Dermis blood vessel endothelial cell (primary cell): ENCODE results near the gene TSPAN5. TPM values are rescaled to one million over a fixed set of nuclear protein-coding genes. Genes with fewer than 3 reads are reported as not detected.
"Not testable (repeated sequence)": the region's sequence is repeated elsewhere in the genome, so short reads cannot be mapped to it uniquely, and the experiment has no call there.

Experiments used
- DNase-seq: peaks from one replicate; pipeline ENCODE4 v3.0.0; 2010
- total RNA-seq: library from RNA; depleted of rRNA; stranded (reverse); fragments of >200 nt; gene quantifications from 2 replicates; pipeline ENCODE4 v1.2.3, GENCODE V29; 2014

Gene TSPAN5
- total RNA-seq, 1 donor from 2014 or later, result 78.3 TPM

- no peak for DNase-seq
Measured at GRCh38 chr4:98485816-98486345, 172.5 kb downstream of the TSPAN5 start.

- DNase-seq, result peak; percentile 47
Measured at GRCh38 chr4:98484031-98484430, 174.4 kb downstream of the TSPAN5 start.

- peak; percentile 57 for DNase-seq
Measured at GRCh38 chr4:98482847-98483806, 175.3 kb downstream of the TSPAN5 start.

- no peak for DNase-seq
Measured at GRCh38 chr4:98482503-98482846, 175.9 kb downstream of the TSPAN5 start.

- no peak for DNase-seq
Measured at GRCh38 chr4:98481167-98481566, 177.2 kb downstream of the TSPAN5 start.

GRCh38 chr4:98480535-98480934 lies 177.9 kb downstream of the TSPAN5 start:
- no peak for DNase-seq

- not testable (repeated sequence) for DNase-seq
Measured at GRCh38 chr4:98479590-98479989, 178.8 kb downstream of the TSPAN5 start.

GRCh38 chr4:98476891-98477290 lies 181.5 kb downstream of the TSPAN5 start:
- DNase-seq, result no peak

- no peak for DNase-seq
Measured at GRCh38 chr4:98474408-98474844, 184.0 kb downstream of the TSPAN5 start.

- DNase-seq, result no peak
Measured at GRCh38 chr4:98473046-98473445, 185.4 kb downstream of the TSPAN5 start.

- no peak for DNase-seq
Measured at GRCh38 chr4:98470831-98471230, 187.6 kb downstream of the TSPAN5 start.

- DNase-seq, result no peak
Measured at GRCh38 chr4:98470366-98470765, 188.0 kb downstream of the TSPAN5 start.

- DNase-seq, result peak; percentile 27
Measured at GRCh38 chr4:98469771-98470170, 188.6 kb downstream of the TSPAN5 start.

- peak; percentile 77 for DNase-seq
Measured at GRCh38 chr4:98468709-98469108, 189.7 kb downstream of the TSPAN5 start.

GRCh38 chr4:98467627-98468072 lies 190.8 kb downstream of the TSPAN5 start:
- DNase-seq, result peak; percentile 96

- DNase-seq, result no peak
Measured at GRCh38 chr4:98466868-98467599, 191.4 kb downstream of the TSPAN5 start.

- DNase-seq, result no peak
Measured at GRCh38 chr4:98462487-98462886, 195.9 kb downstream of the TSPAN5 start.

- not testable (repeated sequence) for DNase-seq
Measured at GRCh38 chr4:98461121-98461865, 197.1 kb downstream of the TSPAN5 start.

- not testable (repeated sequence) for DNase-seq
Measured at GRCh38 chr4:98457422-98457821, 201.0 kb downstream of the TSPAN5 start.

- DNase-seq, result no peak
Measured at GRCh38 chr4:98452091-98452490, 206.3 kb downstream of the TSPAN5 start.

- DNase-seq, result no peak
Measured at GRCh38 chr4:98448908-98449307, 209.5 kb downstream of the TSPAN5 start.

- DNase-seq, result no peak
Measured at GRCh38 chr4:98447648-98448047, 210.8 kb downstream of the TSPAN5 start.
